Gastrocnemius medialis (tissue), 4 donors: ENCODE data around the gene ABCG2.

Experiments used
- POLR2A ChIP-seq, 2 donors: fragments of 450-650 bp; IDR thresholded peaks; one replicate each; pipeline ENCODE4 v1.6.1; 2017; ENCODE audit warnings: antibody characterized with exemption in 2 of 2, mild to moderate bottlenecking in 2 of 2, moderate library complexity in 2 of 2
- TF ChIP-seq, protein P1 (sequence below), 5 experiments: fragments of 450-650 bp in 3 of 5; fragments of 200-600 bp in 2 of 5; sonication (generic) in 2 of 5; IDR thresholded peaks in 4 of 5; conservative IDR thresholded peaks in 1 of 5; 1 replicate in 4 of 5; 2 replicates in 1 of 5; pipeline ENCODE4 v1.5.1; 2016 to 2019; ENCODE audit warnings: antibody characterized with exemption in 5 of 5, mild to moderate bottlenecking in 3 of 5, moderate library complexity in 3 of 5

DNA sequence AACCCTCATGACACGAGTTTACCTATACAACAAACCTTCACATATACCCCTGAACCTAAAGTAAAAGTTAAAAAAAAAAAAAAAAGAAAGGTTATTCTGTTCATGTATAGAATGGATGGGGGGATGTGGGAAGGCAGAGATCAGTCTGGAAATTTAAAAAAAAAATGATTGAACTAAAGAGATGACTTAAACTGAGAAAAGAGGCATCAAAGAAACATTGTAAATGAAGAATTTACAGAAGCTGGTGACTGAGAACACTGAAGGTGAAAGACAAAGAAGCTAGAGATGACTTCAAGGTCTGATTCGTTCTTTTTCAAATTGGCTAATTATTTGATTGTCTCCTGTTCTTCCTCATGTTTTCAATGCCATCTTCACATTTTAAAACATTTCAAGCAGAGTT is 12.8 kb upstream of the ABCG2 start:
- TF ChIP-seq, protein P1, sequence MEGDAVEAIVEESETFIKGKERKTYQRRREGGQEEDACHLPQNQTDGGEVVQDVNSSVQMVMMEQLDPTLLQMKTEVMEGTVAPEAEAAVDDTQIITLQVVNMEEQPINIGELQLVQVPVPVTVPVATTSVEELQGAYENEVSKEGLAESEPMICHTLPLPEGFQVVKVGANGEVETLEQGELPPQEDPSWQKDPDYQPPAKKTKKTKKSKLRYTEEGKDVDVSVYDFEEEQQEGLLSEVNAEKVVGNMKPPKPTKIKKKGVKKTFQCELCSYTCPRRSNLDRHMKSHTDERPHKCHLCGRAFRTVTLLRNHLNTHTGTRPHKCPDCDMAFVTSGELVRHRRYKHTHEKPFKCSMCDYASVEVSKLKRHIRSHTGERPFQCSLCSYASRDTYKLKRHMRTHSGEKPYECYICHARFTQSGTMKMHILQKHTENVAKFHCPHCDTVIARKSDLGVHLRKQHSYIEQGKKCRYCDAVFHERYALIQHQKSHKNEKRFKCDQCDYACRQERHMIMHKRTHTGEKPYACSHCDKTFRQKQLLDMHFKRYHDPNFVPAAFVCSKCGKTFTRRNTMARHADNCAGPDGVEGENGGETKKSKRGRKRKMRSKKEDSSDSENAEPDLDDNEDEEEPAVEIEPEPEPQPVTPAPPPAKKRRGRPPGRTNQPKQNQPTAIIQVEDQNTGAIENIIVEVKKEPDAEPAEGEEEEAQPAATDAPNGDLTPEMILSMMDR (IDR thresholded peaks at IDR 0.05 in 4 of 5, conservative IDR thresholded peaks at IDR 0.05 in 1 of 5), result no peak
- TF ChIP-seq POLR2A (IDR thresholded peaks at IDR 0.05), result no peak
